Liver (tissue), 9 donors: ENCODE data around the gene ZNF536. TPM values are rescaled to one million over a fixed set of nuclear protein-coding genes. Genes with fewer than 3 reads are reported as not detected.

Experiments used
- DNase-seq: peaks from one replicate; pipeline ENCODE4 v3.0.0-alpha.2; 2017; ENCODE audit warnings: low spot score
- H3K27ac ChIP-seq, 2 donors: one replicate each; pipeline ENCODE4 v1.7.0; 2013; ENCODE audit warnings: inconsistent platforms in 2 of 2, low read length in 2 of 2, control low read depth in 1 of 2, low read depth in 1 of 2, mild to moderate bottlenecking in 1 of 2
- H3K27me3 ChIP-seq, 4 donors: one replicate each; pipeline versions ENCODE4 v1.6.1 to v1.7.0; 2013; ENCODE audit warnings: low read length in 3 of 4, inconsistent platforms in 1 of 4, mild to moderate bottlenecking in 1 of 4, moderate library complexity in 1 of 4; ENCODE audit not compliant: control insufficient read depth in 4 of 4, insufficient read depth in 4 of 4
- H3K36me3 ChIP-seq, 4 donors: one replicate each; pipeline versions ENCODE4 v1.6.1 to v1.7.0; 2013; ENCODE audit warnings: low read length in 3 of 4, mild to moderate bottlenecking in 3 of 4, low read depth in 1 of 4, moderate library complexity in 1 of 4; ENCODE audit not compliant: control insufficient read depth in 4 of 4, insufficient read depth in 3 of 4
- H3K4me1 ChIP-seq, 4 donors: one replicate each; pipeline versions ENCODE4 v1.6.1 to v1.7.0; 2013; ENCODE audit warnings: low read length in 3 of 4, mild to moderate bottlenecking in 3 of 4, moderate library complexity in 1 of 4; ENCODE audit not compliant: control insufficient read depth in 4 of 4, insufficient read depth in 4 of 4
- H3K4me3 ChIP-seq, 3 donors: one replicate each; pipeline versions ENCODE4 v1.6.1 to v1.7.0; 2013; ENCODE audit warnings: low read length in 3 of 3, control low read depth in 1 of 3, low read depth in 1 of 3, mild to moderate bottlenecking in 1 of 3
- H3K9ac ChIP-seq, 2 donors: one replicate each; pipeline ENCODE4 v1.7.0; 2013; ENCODE audit warnings: low read length in 2 of 2, mild to moderate bottlenecking in 2 of 2, moderate library complexity in 2 of 2, control low read depth in 1 of 2, low read depth in 1 of 2
- H3K9me3 ChIP-seq, 4 donors: one replicate each; pipeline versions ENCODE4 v1.6.1 to v1.7.0; 2013; ENCODE audit warnings: low read length in 3 of 4; ENCODE audit not compliant: control insufficient read depth in 4 of 4
- CTCF ChIP-seq: fragments of 150-350 bp; IDR thresholded peaks from 2 replicates; pipeline ENCODE4 v1.5.1; 2017; ENCODE audit warnings: improper control_type of control experiment, low read depth, low read length; ENCODE audit not compliant: missing input control
- EGR1 ChIP-seq, 2 donors: IDR thresholded peaks; 2 replicates each; pipeline ENCODE4 v1.6.1; 2016 to 2018; ENCODE audit warnings: antibody characterized with exemption in 2 of 2, low read depth in 2 of 2
- FOXA1 ChIP-seq: IDR thresholded peaks from 2 replicates; pipeline ENCODE4 v1.6.1; 2016; ENCODE audit warnings: antibody characterized with exemption
- FOXA2 ChIP-seq: IDR thresholded peaks from 2 replicates; pipeline ENCODE4 v1.6.1; 2016; ENCODE audit warnings: antibody characterized with exemption
- JUND ChIP-seq, 2 donors: IDR thresholded peaks; 2 replicates each; pipeline ENCODE4 v1.6.1; 2016; ENCODE audit warnings: antibody characterized with exemption in 2 of 2
- MAX ChIP-seq: IDR thresholded peaks from 2 replicates; pipeline ENCODE4 v1.6.1; 2016; ENCODE audit warnings: antibody characterized with exemption
- RAD21 ChIP-seq, 2 donors: IDR thresholded peaks; 2 replicates each; pipeline ENCODE4 v1.6.1; 2016; ENCODE audit warnings: antibody characterized with exemption in 2 of 2, mild to moderate bottlenecking in 2 of 2
- RXRA ChIP-seq, 2 donors: IDR thresholded peaks; 2 replicates each; pipeline ENCODE4 v1.6.1; 2017 to 2018; ENCODE audit warnings: antibody characterized with exemption in 2 of 2, mild to moderate bottlenecking in 1 of 2
- SP1 ChIP-seq: IDR thresholded peaks from 2 replicates; pipeline ENCODE4 v1.6.1; 2018; ENCODE audit warnings: antibody characterized with exemption, mild to moderate bottlenecking
- TAF1 ChIP-seq: conservative IDR thresholded peaks from 2 replicates; pipeline ENCODE4 v1.6.1; 2016; ENCODE audit warnings: antibody characterized with exemption, mild to moderate bottlenecking
- YY1 ChIP-seq: IDR thresholded peaks from 2 replicates; pipeline ENCODE4 v1.6.1; 2016; ENCODE audit warnings: antibody characterized with exemption, mild to moderate bottlenecking
- ZBTB33 ChIP-seq: IDR thresholded peaks from 2 replicates; pipeline ENCODE4 v1.6.1; 2016; ENCODE audit warnings: antibody characterized with exemption
- WGBS: extraction: QIAGEN DNeasy Blood & Tissue Kit; methylation state at CpG from one replicate; pipeline ENCODE4 v1.1.7; 2013; 5-methylcytosine and 5-hydroxymethylcytosine counted together
- polyA plus RNA-seq, 2 donors: library from polyadenylated mRNA; stranded (reverse) in 1 of 2; unstranded in 1 of 2; fragments of 200-250 nt in 1 of 2; fragments of >200 nt in 1 of 2; fragmentation: Nextera tagmentation in 1 of 2; extraction: Ambion mirVana in 1 of 2; gene quantifications; one replicate each; pipeline versions ENCODE4 v1.2.1 to v1.2.3, GENCODE V29; 2013 to 2015
- total RNA-seq, 2 donors: library from RNA; depleted of rRNA; stranded (reverse); fragments of >200 nt; gene quantifications; one replicate each; pipeline ENCODE4 v1.2.3, GENCODE V29; 2014
- TF ChIP-seq, protein P1 (sequence below): IDR thresholded peaks from 2 replicates; pipeline ENCODE4 v1.6.1; 2016; ENCODE audit warnings: antibody characterized with exemption
- donor health status: healthy.
- donor health status: healthy.
- donor health status: healthy.
- donor health status: healthy.
- donor health status: healthy.

ZNF536 gene
- total and polyA plus RNA-seq, 4 donors: 0.02 to 0.17 (median 0.08) TPM

GRCh38 chr19:30385666-30386065 is 13.5 kb downstream of the ZNF536 start:
- H3K27me3 ChIP-seq: no peaks in the 10 kb centered on the region
- H3K9ac ChIP-seq: no peak overlapping the region
- no peak for DNase-seq
- WGBS: 75% methylated on average over 5 of the region's 5 CpGs
- no peak overlapping the region for H3K27ac ChIP-seq
- H3K36me3 ChIP-seq: no peaks in the 10 kb centered on the region
- H3K4me1 ChIP-seq: no peaks in the 10 kb centered on the region
- TF ChIP-seq SP1 (no peak), EGR1 (IDR thresholded peaks at IDR 0.05; ENCODE audit: low read depth in 2 of 2) (no peak), TAF1 (no peak)
- H3K4me3 ChIP-seq: no peak overlapping the region
- H3K9me3 ChIP-seq: no peaks in the 10 kb centered on the region

- WGBS: 45% methylated on average over 13 of the region's 13 CpGs
- TF ChIP-seq TAF1 (no peak), RAD21 (IDR thresholded peaks at IDR 0.05) (no peak), CTCF (no peak), MAX (no peak), SP1 (no peak), FOXA1 (no peak), EGR1 (IDR thresholded peaks at IDR 0.05; ENCODE audit: low read depth in 2 of 2) (no peak), YY1 (no peak), JUND (IDR thresholded peaks at IDR 0.05) (no peak), RXRA (IDR thresholded peaks at IDR 0.05) (no peak), FOXA2 (no peak)
- TF ChIP-seq, protein P1, sequence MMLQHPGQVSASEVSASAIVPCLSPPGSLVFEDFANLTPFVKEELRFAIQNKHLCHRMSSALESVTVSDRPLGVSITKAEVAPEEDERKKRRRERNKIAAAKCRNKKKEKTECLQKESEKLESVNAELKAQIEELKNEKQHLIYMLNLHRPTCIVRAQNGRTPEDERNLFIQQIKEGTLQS: no peak
Measured at GRCh38 chr19:30386551-30387143, 14.5 kb downstream of the ZNF536 start.

DNA sequence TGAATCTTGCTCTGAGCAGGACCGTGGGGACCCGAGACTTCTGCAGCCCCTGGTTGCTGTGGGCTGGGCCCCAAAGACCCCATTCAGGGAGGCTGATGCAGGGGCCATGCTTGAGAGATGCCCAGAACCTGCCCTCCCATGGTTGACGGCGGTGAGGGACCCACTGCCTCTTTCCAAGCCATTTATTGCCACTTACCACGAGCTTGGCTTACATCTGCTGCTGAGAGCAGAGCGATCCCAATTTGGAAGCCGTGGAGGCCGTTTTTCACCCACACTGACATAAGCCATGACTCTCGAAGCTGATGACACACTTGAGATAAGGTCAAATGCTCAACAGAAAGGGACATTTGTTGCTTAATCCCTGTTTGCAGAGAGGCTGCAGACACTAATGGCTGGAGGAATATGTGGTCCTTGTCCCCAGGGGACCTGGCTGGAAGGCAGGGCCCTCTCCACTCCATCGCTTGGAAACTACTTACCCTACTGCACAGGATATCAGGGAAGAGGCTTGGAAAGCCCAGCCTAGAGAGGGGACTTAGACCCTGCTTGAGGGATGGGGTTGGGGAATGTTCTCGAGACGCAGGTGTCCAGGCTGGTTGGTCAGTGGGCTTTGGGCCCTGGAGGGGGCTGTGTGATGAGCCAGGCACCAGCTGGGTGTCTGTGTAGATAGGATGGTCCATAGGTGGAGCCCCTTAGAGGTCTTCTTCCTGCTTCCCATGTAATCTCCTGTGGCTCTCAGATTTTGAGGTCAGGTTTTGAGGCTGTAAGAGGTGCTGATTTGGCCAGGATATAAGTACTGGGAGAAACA is 15.3 kb downstream of the ZNF536 start:
- Histone ChIP-seq H3K4me3 (no peak overlapping the region), H3K36me3 (no peaks in the 10 kb centered on the region), H3K9me3 (no peaks in the 10 kb centered on the region), H3K9ac (no peak overlapping the region), H3K27me3 (no peaks in the 10 kb centered on the region), H3K4me1 (no peaks in the 10 kb centered on the region), H3K27ac (no peak overlapping the region)
- no peak for TF ChIP-seq RAD21 (IDR thresholded peaks at IDR 0.05)
- TF ChIP-seq TAF1: no peak
- TF ChIP-seq ZBTB33: no peak
- peak; percentile 22 for DNase-seq
- 65% methylated on average over 12 of the region's 12 CpGs for WGBS

More at GRCh38 chr19:30386551-30387143, 14.5 kb downstream of the ZNF536 start:
- Histone ChIP-seq H3K27ac (no peak overlapping the region), H3K4me1 (no peaks in the 10 kb centered on the region), H3K36me3 (no peaks in the 10 kb centered on the region), H3K9ac (no peak overlapping the region), H3K27me3 (no peaks in the 10 kb centered on the region), H3K9me3 (no peaks in the 10 kb centered on the region), H3K4me3 (no peak overlapping the region)
- no peak for DNase-seq
